AG10803 (cell line): ENCODE data around the gene PHF20.
"Not testable (repeated sequence)": the region's sequence is repeated elsewhere in the genome, so short reads cannot be mapped to it uniquely, and the experiment has no call there.

ENCODE experiments used
- DNase-seq: peaks from one replicate; pipeline ENCODE4 v3.0.0; 2010; ENCODE audit warnings: low read depth
- H3K4me3 ChIP-seq: 2 replicates; pipeline ENCODE4 v1.5.1; 2011; ENCODE audit warnings: mild to moderate bottlenecking, low read length, control low read depth
- TF ChIP-seq, protein P1 (sequence below): conservative IDR thresholded peaks from 2 replicates; pipeline ENCODE4 v1.5.1; 2011; ENCODE audit warnings: mild to moderate bottlenecking, low read length, control low read depth, inconsistent platforms

PHF20 gene

DNA sequence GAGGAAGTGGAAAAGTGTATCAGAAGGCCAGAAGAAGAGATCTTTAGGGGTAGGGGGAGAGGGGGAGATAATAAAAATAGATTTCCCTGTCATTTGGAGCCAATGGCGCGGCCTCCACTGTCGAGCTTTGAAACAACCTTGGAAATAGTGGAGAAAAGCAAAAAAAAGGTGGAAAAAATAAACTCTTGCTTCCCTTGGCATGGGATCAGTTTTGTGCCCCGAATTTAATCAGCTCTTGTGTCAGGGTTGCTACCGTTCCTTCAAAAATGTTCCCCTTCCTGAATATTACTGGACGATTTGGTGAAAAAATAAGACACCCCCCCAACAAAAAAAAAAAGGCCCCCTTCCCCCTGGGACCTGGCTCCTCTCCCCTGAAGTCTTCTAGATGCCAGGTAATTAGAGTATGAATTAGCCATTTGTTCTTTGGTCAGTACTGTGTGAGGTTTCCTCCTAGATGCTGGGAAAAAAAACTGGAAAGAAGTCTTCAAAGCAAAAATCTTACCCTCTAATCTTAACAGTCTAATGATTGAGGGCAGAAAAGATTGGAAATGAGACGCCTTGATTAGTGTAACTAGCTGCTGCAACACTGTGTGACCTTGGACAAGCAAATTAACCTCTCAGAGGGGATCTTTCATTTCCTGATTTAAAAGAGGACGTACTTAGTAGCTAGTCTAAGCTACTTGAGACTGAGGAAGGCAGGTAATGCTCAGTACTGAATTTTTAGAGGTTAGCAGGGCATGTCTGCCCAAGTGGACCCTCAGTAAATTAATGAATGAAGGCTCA, 28.9 kb upstream of the PHF20 start:
- peak overlapping the region; percentile 79 for H3K4me3 ChIP-seq
- no peak for DNase-seq
- TF ChIP-seq, protein P1, sequence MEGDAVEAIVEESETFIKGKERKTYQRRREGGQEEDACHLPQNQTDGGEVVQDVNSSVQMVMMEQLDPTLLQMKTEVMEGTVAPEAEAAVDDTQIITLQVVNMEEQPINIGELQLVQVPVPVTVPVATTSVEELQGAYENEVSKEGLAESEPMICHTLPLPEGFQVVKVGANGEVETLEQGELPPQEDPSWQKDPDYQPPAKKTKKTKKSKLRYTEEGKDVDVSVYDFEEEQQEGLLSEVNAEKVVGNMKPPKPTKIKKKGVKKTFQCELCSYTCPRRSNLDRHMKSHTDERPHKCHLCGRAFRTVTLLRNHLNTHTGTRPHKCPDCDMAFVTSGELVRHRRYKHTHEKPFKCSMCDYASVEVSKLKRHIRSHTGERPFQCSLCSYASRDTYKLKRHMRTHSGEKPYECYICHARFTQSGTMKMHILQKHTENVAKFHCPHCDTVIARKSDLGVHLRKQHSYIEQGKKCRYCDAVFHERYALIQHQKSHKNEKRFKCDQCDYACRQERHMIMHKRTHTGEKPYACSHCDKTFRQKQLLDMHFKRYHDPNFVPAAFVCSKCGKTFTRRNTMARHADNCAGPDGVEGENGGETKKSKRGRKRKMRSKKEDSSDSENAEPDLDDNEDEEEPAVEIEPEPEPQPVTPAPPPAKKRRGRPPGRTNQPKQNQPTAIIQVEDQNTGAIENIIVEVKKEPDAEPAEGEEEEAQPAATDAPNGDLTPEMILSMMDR = no peak

DNA sequence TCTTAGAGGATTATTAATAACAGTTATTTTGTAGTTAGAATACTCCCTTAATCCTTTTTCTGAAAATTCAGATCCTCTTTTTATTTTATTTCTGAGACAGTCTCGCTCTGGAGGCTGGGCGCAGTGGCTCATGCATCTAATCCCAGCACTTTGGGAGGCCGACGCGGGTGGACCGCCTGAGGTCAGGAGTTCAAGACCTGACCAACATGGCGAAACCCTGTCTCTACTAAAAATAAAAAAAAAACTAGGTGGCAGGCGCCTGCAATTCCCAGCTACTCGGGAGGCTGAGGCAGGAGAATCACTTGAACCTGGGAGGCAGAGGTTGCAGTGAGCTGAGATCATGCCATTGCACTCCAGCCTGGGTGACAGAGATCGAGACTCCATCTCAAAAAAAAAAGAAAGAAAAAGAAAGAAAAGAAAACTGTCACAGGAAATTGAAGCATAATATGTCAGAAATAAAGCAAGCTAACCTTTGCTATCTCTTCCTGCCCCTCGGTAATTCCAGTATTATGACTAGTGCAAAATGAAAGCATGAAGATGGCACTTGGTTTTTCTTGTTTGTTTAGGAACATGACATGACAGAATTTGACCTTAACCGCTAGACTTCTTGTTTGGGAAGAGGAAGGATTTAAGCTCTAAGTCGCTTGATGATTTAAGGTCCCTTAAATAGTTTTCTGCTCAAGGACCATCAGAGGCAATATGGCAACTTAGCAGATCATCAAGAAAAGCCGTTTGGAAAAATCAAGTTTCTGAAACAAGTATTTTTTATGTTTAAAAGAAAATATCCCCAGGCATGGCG, 27.9 kb upstream of the PHF20 start:
- TF ChIP-seq, protein P1 = no peak
- DNase-seq = no peak
- no peak overlapping the region for H3K4me3 ChIP-seq

DNA sequence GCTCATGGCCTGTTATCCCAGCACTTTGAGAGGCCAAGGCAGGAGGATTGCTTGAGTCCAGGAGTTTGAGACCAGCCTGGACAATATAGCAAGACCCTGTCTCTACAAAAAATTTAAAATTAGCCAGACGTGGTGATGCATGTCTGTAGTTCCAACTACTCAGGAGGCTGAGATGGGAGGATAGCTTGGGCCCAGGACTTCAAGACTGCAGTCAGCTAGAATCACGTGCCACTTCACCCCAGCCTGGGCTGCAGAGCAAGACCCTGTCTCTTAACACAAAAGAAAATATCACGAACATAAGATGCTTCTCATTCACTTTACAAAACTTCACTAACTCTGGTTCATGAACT, 27.3 kb upstream of the PHF20 start:
- not testable (repeated sequence) for DNase-seq

DNA sequence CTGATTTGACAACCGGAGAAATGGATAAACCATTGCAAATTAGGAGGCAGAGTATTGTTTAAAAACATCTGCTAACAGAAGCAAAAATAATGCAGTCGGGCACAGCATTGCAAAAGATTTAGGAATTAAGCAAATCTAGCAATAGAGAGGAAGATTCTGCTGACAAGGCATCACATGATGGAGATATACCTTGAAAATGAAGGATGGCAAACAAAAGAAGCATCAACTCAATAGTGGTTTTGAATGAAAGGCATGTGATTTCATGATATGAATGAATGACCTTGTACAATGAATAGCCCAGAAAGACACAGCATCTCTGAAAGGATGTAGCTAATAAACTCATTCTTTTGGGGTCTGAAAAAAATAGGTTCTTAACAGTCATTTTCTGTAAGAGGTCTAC, 21.2 kb upstream of the PHF20 start:
- TF ChIP-seq, protein P1 = no peak
- no peak for DNase-seq
- H3K4me3 ChIP-seq = no peak overlapping the region

More for the DNA sequence above, 27.3 kb upstream of the PHF20 start:
- not testable (repeated sequence) for H3K4me3 ChIP-seq

DNA sequence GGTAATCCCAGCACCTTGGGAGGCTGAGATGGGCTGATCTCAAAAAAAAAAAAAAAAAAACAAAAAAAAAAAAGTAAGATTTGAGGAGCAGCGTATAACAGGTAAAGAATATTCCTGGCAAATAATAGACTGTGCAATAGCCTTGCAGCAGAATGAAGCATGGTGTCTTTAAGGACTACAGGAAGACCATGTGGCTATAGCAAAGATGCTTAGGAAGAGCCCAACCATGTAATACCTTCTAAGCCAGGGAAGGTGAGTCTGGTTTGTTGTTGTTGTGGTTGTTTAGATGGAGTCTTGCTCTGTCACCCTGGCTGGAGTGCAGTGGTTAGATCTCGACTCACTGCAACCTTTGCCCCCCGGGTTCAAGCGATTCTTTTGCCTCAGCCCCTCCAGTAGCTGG, 15.4 kb upstream of the PHF20 start:
- no peak for DNase-seq
- H3K4me3 ChIP-seq = no peak overlapping the region
- TF ChIP-seq, protein P1 = no peak

DNA sequence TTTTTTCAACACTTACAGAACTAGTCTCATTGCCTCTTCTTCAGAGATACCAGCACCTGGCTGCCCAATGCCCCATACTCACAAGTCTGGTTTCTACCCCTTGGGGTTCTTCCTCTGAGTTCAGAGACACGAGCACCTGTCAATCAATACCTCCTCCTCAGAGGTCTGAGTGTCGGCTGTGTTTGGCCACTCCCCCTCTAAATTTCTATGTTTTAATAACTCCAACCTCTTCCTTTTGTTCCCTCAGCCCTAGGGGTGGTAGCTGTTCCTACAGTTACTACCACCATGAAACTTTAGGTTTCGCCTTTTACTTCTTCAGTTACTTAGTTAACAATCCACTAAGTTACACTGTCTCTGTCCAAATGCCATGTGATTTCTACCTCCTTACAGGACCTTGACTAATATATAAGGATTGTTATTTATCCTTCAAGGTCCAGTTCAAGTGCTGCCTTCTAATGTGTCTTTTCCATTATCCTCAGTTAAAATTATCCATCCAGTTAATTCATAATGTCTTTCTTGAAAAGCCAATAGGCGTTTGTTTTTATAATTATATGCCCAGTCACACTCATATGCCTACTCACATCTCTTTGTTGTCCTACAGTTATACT, 14.6 kb upstream of the PHF20 start:
- DNase-seq = no peak
- TF ChIP-seq, protein P1 = no peak
- H3K4me3 ChIP-seq = no peak overlapping the region

DNA sequence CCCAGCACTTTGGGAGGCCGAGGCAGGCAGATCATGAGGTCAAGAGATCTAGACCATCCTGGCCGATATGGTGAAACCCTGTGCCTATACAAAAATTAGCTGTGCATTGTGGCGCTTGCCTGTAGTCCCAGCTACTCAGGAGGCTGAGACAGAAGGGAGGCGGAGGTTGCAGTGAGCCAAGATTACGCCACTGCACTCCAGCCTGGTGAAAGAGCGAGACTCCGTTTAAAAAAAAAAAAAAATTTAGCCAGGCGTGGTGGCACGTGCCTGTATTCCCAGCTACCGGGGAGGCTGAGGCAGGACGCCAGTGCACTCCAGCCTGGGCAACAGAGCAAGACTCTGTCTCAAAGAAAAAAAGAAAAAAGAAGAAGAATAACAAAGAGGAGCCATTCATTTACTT, 10.3 kb upstream of the PHF20 start:
- H3K4me3 ChIP-seq, DNase-seq: not testable (repeated sequence)

DNA sequence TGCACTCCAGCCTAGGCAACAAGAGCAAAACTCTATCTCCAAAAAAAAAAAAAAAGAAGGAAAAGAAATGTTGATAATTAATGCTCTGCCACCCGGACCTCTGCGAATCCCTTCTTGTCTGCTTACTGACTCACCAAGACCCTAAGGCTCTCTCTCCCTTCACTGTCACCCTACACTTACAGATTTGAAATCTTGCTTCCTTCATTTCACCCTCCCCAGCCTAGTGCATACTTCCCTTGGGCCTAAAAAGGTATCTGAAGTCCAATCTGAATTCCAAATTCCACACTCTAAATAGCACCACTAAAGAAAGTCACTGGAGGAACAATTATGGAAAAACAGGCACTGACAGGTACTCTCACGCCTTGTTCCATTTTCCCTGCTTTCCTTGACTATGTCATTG, 9.4 kb upstream of the PHF20 start:
- TF ChIP-seq, protein P1 = no peak
- DNase-seq = no peak
- no peak overlapping the region for H3K4me3 ChIP-seq

DNA sequence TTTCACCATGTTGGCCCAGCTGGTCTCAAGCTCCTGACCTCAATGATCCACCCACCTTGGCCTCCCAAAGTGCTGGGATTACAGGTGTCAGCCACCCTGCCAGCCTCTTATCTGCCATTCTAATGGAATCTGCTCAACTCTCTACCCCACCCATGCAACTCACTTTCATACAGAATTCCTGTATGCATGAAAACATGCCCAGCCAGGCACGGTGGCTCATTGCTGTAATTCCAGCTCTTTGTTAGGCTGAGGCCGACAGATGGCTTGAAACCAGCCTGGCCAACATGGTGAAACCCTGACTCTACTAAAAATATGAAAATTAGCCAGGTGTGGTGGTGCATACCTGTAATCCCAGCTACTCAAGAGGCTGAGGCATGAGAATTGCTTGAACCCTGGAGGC, 6.9 kb upstream of the PHF20 start:
- not testable (repeated sequence) for H3K4me3 ChIP-seq, DNase-seq
